HFF-Myc (cell line): ENCODE measurements around the gene GID8.

Experiments
- DNase-seq: peaks from one replicate; pipeline ENCODE4 v3.0.0-alpha.2; 2011; ENCODE audit warnings: low read depth; ENCODE audit errors: extremely low read depth
- H3K4me3 ChIP-seq: replicated peaks from 2 replicates; pipeline ENCODE4 v1.5.1; 2011; ENCODE audit warnings: low read depth, mild to moderate bottlenecking, control low read depth, low read length
- CTCF ChIP-seq: IDR thresholded peaks from 2 replicates; pipeline ENCODE4 v1.5.1; 2012; ENCODE audit warnings: mild to moderate bottlenecking, low read depth, low read length, control low read depth; ENCODE audit errors: missing control alignments

Gene GID8

GRCh38 chr20:62942456-62942855, 4.5 kb downstream of the GID8 start:
- TF ChIP-seq CTCF: no peak
- H3K4me3 ChIP-seq: no peak overlapping the region
- no peak for DNase-seq

DNA sequence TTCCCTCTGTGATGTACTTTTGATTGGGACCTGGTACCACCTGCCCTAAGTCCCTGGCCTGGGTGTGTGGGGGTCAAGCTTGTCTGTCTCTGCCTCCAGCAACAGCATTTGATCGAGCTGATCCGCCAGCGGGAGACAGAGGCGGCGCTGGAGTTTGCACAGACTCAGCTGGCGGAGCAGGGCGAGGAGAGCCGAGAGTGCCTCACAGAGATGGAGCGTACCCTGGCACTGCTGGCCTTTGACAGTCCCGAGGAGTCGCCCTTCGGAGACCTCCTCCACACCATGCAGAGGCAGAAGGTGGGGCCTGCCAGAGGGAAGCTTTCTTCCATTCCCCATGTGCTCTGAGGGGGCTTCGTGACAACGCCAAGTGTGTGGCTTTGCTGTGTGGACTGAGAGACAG, 5.4 kb downstream of the GID8 start:
- DNase-seq: no peak

GRCh38 chr20:62944184-62944583, 6.2 kb downstream of the GID8 start:
- DNase-seq: no peak
- TF ChIP-seq CTCF: no peak
- no peak overlapping the region for H3K4me3 ChIP-seq

More for the DNA sequence above, 5.4 kb downstream of the GID8 start:
- no peak overlapping the region for H3K4me3 ChIP-seq
- TF ChIP-seq CTCF: no peak

GRCh38 chr20:62944746-62945145, 6.8 kb downstream of the GID8 start:
- DNase-seq: no peak
- TF ChIP-seq CTCF: no peak
- no peak overlapping the region for H3K4me3 ChIP-seq

- DNase-seq: no peak
- no peak overlapping the region for H3K4me3 ChIP-seq
- TF ChIP-seq CTCF: no peak
Measured at GRCh38 chr20:62945771-62946339, 7.9 kb downstream of the GID8 start.

DNA sequence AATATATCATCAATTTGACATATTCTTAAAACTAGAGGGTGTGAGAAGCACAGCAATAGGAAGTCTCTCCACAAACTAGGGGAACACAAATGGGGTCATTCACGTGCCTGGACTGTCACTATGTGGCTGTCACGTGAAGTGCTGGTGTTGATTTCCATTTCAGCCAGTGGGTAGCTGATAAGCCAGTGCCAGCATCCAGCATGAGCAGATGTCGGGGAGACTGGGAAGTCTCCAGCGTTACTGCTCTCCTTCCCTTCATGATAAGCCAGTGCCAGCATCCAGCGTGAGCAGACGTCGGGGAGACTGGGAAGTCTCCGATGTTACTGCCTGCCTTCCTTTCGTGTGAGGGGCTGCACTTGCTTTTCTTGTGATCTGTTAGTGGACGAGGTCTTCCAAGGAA, 9.0 kb downstream of the GID8 start:
- no peak for TF ChIP-seq CTCF
- H3K4me3 ChIP-seq: no peak overlapping the region
- DNase-seq: no peak
